Neuron (in vitro differentiated cells): ENCODE measurements around the gene ACTN4.

Experiments
- H2AFZ ChIP-seq: one replicate; pipeline ENCODE4 v1.6.1; 2013; ENCODE audit warnings: low read depth, mild to moderate bottlenecking, inconsistent platforms, low read length, moderate library complexity
- H3K27me3 ChIP-seq: one replicate; pipeline ENCODE4 v1.6.1; 2013; ENCODE audit warnings: low read length; ENCODE audit not compliant: insufficient read depth
- H3K36me3 ChIP-seq: one replicate; pipeline ENCODE4 v1.6.1; 2013; ENCODE audit warnings: low read length; ENCODE audit not compliant: insufficient read depth
- H3K4me1 ChIP-seq: one replicate; pipeline ENCODE4 v1.6.1; 2013; ENCODE audit warnings: low read length; ENCODE audit not compliant: insufficient read depth
- H3K4me3 ChIP-seq: 2 replicates; pipeline ENCODE4 v1.5.1; 2013; ENCODE audit warnings: mild to moderate bottlenecking, low read length, moderate library complexity
- H3K9me3 ChIP-seq: one replicate; pipeline ENCODE4 v1.6.1; 2013; ENCODE audit warnings: low read length

Gene ACTN4

GRCh38 chr19:38774181-38774950 lies 126.9 kb downstream of the ACTN4 start:
- Histone ChIP-seq H3K9me3 (peaks cover 2% of the 10 kb centered on the region), H3K4me3 (no peak overlapping the region), H3K4me1 (no peaks in the 10 kb centered on the region), H3K27me3 (no peaks in the 10 kb centered on the region), H3K36me3 (no peaks in the 10 kb centered on the region), H2AFZ (no peak overlapping the region)

GRCh38 chr19:38778733-38779132 lies 131.3 kb downstream of the ACTN4 start:
- Histone ChIP-seq H3K4me1 (no peaks in the 10 kb centered on the region), H3K4me3 (no peak overlapping the region), H2AFZ (no peak overlapping the region), H3K9me3 (no peaks in the 10 kb centered on the region), H3K27me3 (peaks cover 2% of the 10 kb centered on the region), H3K36me3 (no peaks in the 10 kb centered on the region)

GRCh38 chr19:38780443-38780842 lies 133.0 kb downstream of the ACTN4 start:
- no peaks in the 10 kb centered on the region for H3K36me3 ChIP-seq
- H3K27me3 ChIP-seq = peaks cover 2% of the 10 kb centered on the region
- H3K4me1 ChIP-seq = no peaks in the 10 kb centered on the region
- H3K9me3 ChIP-seq = no peaks in the 10 kb centered on the region
- H3K4me3 ChIP-seq = no peak overlapping the region
- no peak overlapping the region for H2AFZ ChIP-seq

- no peaks in the 10 kb centered on the region for H3K9me3 ChIP-seq
- H3K4me3 ChIP-seq = no peak overlapping the region
- no peaks in the 10 kb centered on the region for H3K4me1 ChIP-seq
Measured at GRCh38 chr19:38781058-38781457, 133.6 kb downstream of the ACTN4 start.

More at GRCh38 chr19:38781058-38781457, 133.6 kb downstream of the ACTN4 start:
- Histone ChIP-seq H3K27me3 (peaks cover 2% of the 10 kb centered on the region), H2AFZ (no peak overlapping the region), H3K36me3 (no peaks in the 10 kb centered on the region)
